ENCODE measurements around the gene ECE2.

DNA sequence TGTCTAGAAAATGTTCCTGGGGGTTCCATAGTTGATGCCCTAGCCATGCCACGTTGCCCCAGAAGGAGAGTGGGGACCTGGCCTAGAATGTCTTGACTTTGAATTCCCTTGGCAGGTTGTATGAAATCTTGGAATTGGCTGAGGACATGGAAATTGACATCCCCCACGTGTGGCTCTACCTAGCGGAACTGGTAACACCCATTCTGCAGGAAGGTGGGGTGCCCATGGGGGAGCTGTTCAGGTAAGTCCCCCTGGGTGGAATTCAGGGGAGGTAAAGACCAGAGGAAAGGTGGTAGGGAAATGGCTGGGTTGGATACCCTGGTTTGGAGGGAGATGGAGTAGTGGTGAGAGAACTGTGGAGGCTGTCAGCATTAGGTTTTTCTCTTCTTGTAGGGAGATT, 52.7 kb downstream of the ECE2 start:
- TF ChIP-seq GATA2 (IDR thresholded peaks at IDR 0.05; ENCODE audit: low read depth, low read length) (no peak), GATA3 (IDR thresholded peaks at IDR 0.05; ENCODE audit: low read depth, low read length) (no peak)

Data from SH-SY5Y (cell line).